Naive thymus-derived CD4-positive, alpha-beta T cell (primary cell): Measurements from ENCODE around the gene ZNF616. TPM values are rescaled to one million over a fixed set of nuclear protein-coding genes. Genes with fewer than 3 reads are reported as not detected.

Source experiments
- ATAC-seq: fragments of 150-1000 bp; cut with Tn5 transposase; 2 replicates; pipeline ENCODE4 v1.10.0; 2021; ENCODE audit warnings: mild to moderate bottlenecking, moderate library complexity
- CTCF ChIA-PET: fragments of 350-600 bp; sonication (Branson Sonifier 250); formaldehyde crosslinking; loops from one replicate; lab custom pipeline; 2021; ENCODE audit warnings: antibody characterized with exemption; lab: Charles Lee
- POLR2A ChIA-PET: fragments of 350-600 bp; sonication (Branson Sonifier 250); formaldehyde crosslinking; loops from one replicate; lab custom pipeline; 2021; ENCODE audit warnings: antibody characterized with exemption, inconsistent platforms; lab: Charles Lee
- DNase-seq, 9 donors: peaks; one replicate each; pipeline versions ENCODE4 v3.0.0 to v3.0.0-alpha.2; 2020 to 2022; ENCODE audit warnings: mixed read lengths in 1 of 9
- H3K27ac ChIP-seq: one replicate; pipeline ENCODE4 v1.7.0; 2013; ENCODE audit warnings: mild to moderate bottlenecking, low read depth, low read length, moderate library complexity
- H3K27me3 ChIP-seq, 2 donors: one replicate each; pipeline ENCODE4 v1.7.0; 2013; ENCODE audit warnings: low read length in 2 of 2, mild to moderate bottlenecking in 2 of 2, moderate library complexity in 2 of 2; ENCODE audit not compliant: control insufficient read depth in 2 of 2, insufficient read depth in 2 of 2
- H3K36me3 ChIP-seq, 3 experiments: 1 replicate in 2 of 3; 2 replicates in 1 of 3; pipeline ENCODE4 v1.7.0; 2013; ENCODE audit warnings: low read length in 3 of 3, mild to moderate bottlenecking in 3 of 3, moderate library complexity in 1 of 3; ENCODE audit not compliant: insufficient read depth in 3 of 3, control insufficient read depth in 2 of 3
- H3K4me1 ChIP-seq, 2 donors: one replicate each; pipeline ENCODE4 v1.7.0; 2013; ENCODE audit warnings: low read length in 2 of 2, mild to moderate bottlenecking in 2 of 2, moderate library complexity in 1 of 2; ENCODE audit not compliant: control insufficient read depth in 2 of 2, insufficient read depth in 2 of 2
- H3K4me3 ChIP-seq: 2 replicates; pipeline ENCODE4 v1.7.0; 2013; ENCODE audit warnings: mild to moderate bottlenecking, low read length
- H3K9me3 ChIP-seq, 3 experiments: 1 replicate in 2 of 3; 2 replicates in 1 of 3; pipeline ENCODE4 v1.7.0; 2013; ENCODE audit warnings: low read length in 3 of 3; ENCODE audit not compliant: control insufficient read depth in 2 of 3
- H3K27ac Mint-ChIP-seq, 9 donors: one replicate each; pipeline ENCODE4 v1.8.0; 2020 to 2022; ENCODE audit warnings: mixed read lengths in 9 of 9, mild to moderate bottlenecking in 8 of 9, moderate library complexity in 5 of 9, inconsistent platforms in 2 of 9
- H3K27me3 Mint-ChIP-seq, 5 donors: one replicate each; pipeline ENCODE4 v1.8.0; 2021 to 2022; ENCODE audit warnings: mixed read lengths in 5 of 5, mild to moderate bottlenecking in 1 of 5
- H3K36me3 Mint-ChIP-seq, 5 donors: one replicate each; pipeline ENCODE4 v1.8.0; 2020 to 2022; ENCODE audit warnings: mixed read lengths in 5 of 5, mild to moderate bottlenecking in 3 of 5, inconsistent platforms in 1 of 5
- H3K4me1 Mint-ChIP-seq, 7 donors: one replicate each; pipeline ENCODE4 v1.8.0; 2020 to 2022; ENCODE audit warnings: mixed read lengths in 7 of 7, mild to moderate bottlenecking in 3 of 7, inconsistent platforms in 1 of 7
- H3K4me3 Mint-ChIP-seq, 10 donors: one replicate each; pipeline ENCODE4 v1.8.0; 2020 to 2022; ENCODE audit warnings: mild to moderate bottlenecking in 10 of 10, mixed read lengths in 10 of 10, moderate library complexity in 6 of 10, inconsistent platforms in 2 of 10
- H3K9me3 Mint-ChIP-seq, 11 donors: one replicate each; pipeline ENCODE4 v1.8.0; 2020 to 2022; ENCODE audit warnings: mixed read lengths in 11 of 11, mild to moderate bottlenecking in 4 of 11, inconsistent platforms in 1 of 11, moderate library complexity in 1 of 11
- intact Hi-C, 2 donors: fragments of 100-400 bp; cut with micrococcal nuclease; formaldehyde crosslinking; loops; one replicate each; pipeline ENCODE4 v1.15.1; 2023
- polyA plus RNA-seq, 2 donors: library from polyadenylated mRNA; unstranded; fragments of 300-500 nt; fragmentation: Illumina TruSeq; gene quantifications; one replicate each; pipeline ENCODE4 v1.2.3, GENCODE V29; 2021
- total RNA-seq, 6 experiments: library from RNA in 5 of 6; stranded (reverse) in 5 of 6; gene quantifications; 1 replicate in 5 of 6; 2 replicates in 1 of 6; pipeline ENCODE4 v1.2.3 and lab custom pipeline; 2021 to 2026

Gene ZNF616
- total and polyA plus RNA-seq, 7 experiments from 2014 or later = 2.8 to 18.5 (median 6.5) TPM

- peaks cover 31 to 89% (median 63%) of the 10 kb centered on the region in 3 experiments for H3K9me3 ChIP-seq
- POLR2A ChIA-PET = no interaction called here
- H3K36me3 ChIP-seq = peaks cover 10 to 96% (median 48%) of the 10 kb centered on the region in 3 experiments
- CTCF ChIA-PET = no interaction called here
- H3K4me1 Mint-ChIP-seq = no peaks in the 10 kb centered on the region
- no peaks in the 10 kb centered on the region for H3K27me3 Mint-ChIP-seq
- no peak overlapping the region for H3K27ac ChIP-seq
- no peaks in the 10 kb centered on the region for H3K4me1 ChIP-seq
- H3K36me3 Mint-ChIP-seq = peaks cover 57 to 97% (median 92%) of the 10 kb centered on the region in 5 donors
- H3K27ac Mint-ChIP-seq = no peak overlapping the region
- H3K9me3 Mint-ChIP-seq = peaks cover 20 to 100% (median 81%) of the 10 kb centered on the region in 11 donors
- intact Hi-C loops = no loop called here
- H3K27me3 ChIP-seq = no peaks in the 10 kb centered on the region
- ATAC-seq (no peak), DNase-seq (no peak)
- peak overlapping the region in 1 of 10 donors; percentile 34 for H3K4me3 Mint-ChIP-seq
- no peak overlapping the region for H3K4me3 ChIP-seq
These were observed 19.5 kb downstream of the ZNF616 start for GRCh38 chr19:52120286-52120685.

DNA sequence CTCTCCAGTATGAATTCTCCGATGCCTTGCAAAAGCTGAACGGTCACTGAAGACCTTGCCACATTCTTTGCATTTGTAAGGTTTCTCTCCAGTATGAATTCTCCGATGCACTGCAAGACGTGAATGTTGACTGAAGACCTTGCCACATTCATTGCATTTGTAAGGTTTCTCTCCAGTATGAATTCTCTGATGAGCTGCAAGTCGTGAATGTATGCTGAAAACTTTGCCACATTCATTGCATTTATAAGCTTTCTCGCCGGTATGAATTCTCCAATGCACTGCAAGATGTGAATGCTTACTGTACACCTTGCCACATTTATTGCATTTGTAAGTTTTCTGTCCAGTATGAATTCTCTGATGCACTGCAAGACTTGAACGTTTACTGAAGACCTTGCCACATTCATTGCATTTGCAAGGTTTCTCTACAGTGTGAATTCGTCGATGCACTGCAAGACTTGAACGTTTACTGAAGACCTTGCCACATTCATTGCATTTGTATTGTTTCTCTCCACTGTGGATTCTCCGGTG is 24.1 kb downstream of the ZNF616 start:
- Histone ChIP-seq H3K9me3 (peaks cover 48 to 96% (median 88%) of the 10 kb centered on the region in 3 experiments), H3K36me3 (peaks cover 10 to 60% (median 29%) of the 10 kb centered on the region in 3 experiments), H3K4me3 (peak overlapping the region; percentile 5), H3K27ac (no peak overlapping the region), H3K4me1 (no peaks in the 10 kb centered on the region), H3K27me3 (no peaks in the 10 kb centered on the region)
- no peak for ATAC-seq
- Mint-ChIP-seq H3K27ac (no peak overlapping the region), H3K4me3 (no peak overlapping the region), H3K27me3 (no peaks in the 10 kb centered on the region), H3K36me3 (peaks cover 54 to 79% (median 67%) of the 10 kb centered on the region in 5 donors), H3K9me3 (peaks cover 28 to 100% (median 80%) of the 10 kb centered on the region in 11 donors), H3K4me1 (no peaks in the 10 kb centered on the region)
- intact Hi-C loops = no loop called here
- ChIA-PET CTCF (no interaction called here), POLR2A (no interaction called here)
- DNase-seq = no peak

DNA sequence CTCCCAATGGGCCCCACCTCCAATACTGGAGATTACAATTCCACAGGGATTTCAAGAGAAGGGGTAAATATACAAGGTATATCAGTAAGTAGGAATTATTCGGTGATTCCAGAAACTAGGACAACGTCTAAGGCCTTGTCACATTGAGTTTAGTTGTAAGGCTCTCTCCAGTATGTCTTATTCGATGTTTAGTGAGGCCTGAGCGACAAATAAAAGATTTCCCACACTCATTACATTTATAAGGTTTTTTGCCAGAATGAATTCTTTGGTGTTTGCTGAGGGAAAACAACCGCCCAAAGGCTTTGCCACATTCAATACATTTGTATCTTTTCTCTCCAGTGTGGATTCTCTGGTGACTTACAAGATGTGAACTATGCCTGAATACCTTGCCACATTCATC is 25.0 kb downstream of the ZNF616 start:
- POLR2A ChIA-PET = no interaction called here
- H3K36me3 Mint-ChIP-seq = peaks cover 47 to 73% (median 61%) of the 10 kb centered on the region in 5 donors
- intact Hi-C loops = no loop called here
- peaks cover 41 to 96% (median 80%) of the 10 kb centered on the region in 3 experiments for H3K9me3 ChIP-seq
- ATAC-seq = no peak
- H3K27me3 ChIP-seq = no peaks in the 10 kb centered on the region
- no peak for DNase-seq
- H3K4me1 ChIP-seq = no peaks in the 10 kb centered on the region
- CTCF ChIA-PET = no interaction called here
- peaks cover 22 to 100% (median 78%) of the 10 kb centered on the region in 11 donors for H3K9me3 Mint-ChIP-seq
- H3K27me3 Mint-ChIP-seq = no peaks in the 10 kb centered on the region
- no peak overlapping the region for H3K27ac Mint-ChIP-seq
- no peak overlapping the region for H3K4me3 Mint-ChIP-seq
- peak overlapping the region; percentile 5 for H3K4me3 ChIP-seq
- no peak overlapping the region for H3K27ac ChIP-seq
- peaks cover 10 to 51% (median 23%) of the 10 kb centered on the region in 3 experiments for H3K36me3 ChIP-seq
- H3K4me1 Mint-ChIP-seq = no peaks in the 10 kb centered on the region

DNA sequence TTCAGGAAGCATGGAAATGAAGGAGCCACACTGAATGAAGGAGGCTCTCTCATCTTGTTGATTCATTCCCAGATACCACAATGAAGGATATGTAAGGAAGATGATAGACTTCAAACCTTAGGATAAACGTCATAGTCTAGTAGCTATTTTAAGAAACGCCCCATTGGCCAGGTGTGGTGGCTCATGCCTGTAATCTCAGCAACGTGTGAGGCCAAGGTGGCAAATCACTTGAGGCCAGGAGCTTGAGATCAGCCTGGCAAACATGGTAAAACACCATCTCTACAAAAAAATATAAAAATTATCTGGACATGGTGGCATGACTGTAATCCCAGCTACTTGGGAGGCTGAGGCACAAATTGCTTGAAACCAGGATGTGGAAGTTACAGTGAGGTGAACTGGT is 27.1 kb downstream of the ZNF616 start:
- peaks cover 34 to 96% (median 68%) of the 10 kb centered on the region in 3 experiments for H3K9me3 ChIP-seq
- peaks cover 33 to 55% (median 40%) of the 10 kb centered on the region in 5 donors for H3K36me3 Mint-ChIP-seq
- no peaks in the 10 kb centered on the region for H3K27me3 ChIP-seq
- ChIA-PET CTCF (no interaction called here), POLR2A (no interaction called here)
- peaks cover 17 to 99% (median 71%) of the 10 kb centered on the region in 11 donors for H3K9me3 Mint-ChIP-seq
- DNase-seq = no peak
- H3K4me1 Mint-ChIP-seq = no peaks in the 10 kb centered on the region
- no peak overlapping the region for H3K27ac ChIP-seq
- H3K4me1 ChIP-seq = no peaks in the 10 kb centered on the region
- intact Hi-C loops = no loop called here
- no peak overlapping the region for H3K4me3 ChIP-seq
- no peak overlapping the region for H3K27ac Mint-ChIP-seq
- H3K36me3 ChIP-seq = peaks cover 10 to 30% (median 10%) of the 10 kb centered on the region in 3 experiments
- H3K27me3 Mint-ChIP-seq = no peaks in the 10 kb centered on the region
- peak overlapping the region in 1 of 10 donors; percentile 34 for H3K4me3 Mint-ChIP-seq
- ATAC-seq = no peak

DNA sequence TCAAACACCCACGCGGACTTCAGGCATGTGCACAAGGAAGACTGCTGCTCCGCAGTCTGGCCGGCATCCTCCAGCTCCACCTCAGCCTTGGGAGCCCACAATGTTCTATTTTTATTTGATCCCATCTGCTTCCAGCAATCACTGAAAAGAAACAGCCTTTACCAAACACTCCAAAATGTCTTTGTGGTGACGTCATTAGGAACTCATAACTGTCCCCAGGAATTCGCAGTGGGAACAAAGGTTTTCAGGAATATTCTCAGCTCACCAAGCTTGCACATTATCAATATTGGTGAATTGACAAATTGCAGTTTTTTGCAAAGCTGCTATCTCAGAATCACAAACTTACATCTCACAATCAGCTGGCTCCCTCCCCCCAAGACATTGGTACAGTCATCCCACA is 29.0 kb downstream of the ZNF616 start:
- CTCF ChIA-PET = no interaction called here
- H3K4me3 Mint-ChIP-seq = no peak overlapping the region

DNA sequence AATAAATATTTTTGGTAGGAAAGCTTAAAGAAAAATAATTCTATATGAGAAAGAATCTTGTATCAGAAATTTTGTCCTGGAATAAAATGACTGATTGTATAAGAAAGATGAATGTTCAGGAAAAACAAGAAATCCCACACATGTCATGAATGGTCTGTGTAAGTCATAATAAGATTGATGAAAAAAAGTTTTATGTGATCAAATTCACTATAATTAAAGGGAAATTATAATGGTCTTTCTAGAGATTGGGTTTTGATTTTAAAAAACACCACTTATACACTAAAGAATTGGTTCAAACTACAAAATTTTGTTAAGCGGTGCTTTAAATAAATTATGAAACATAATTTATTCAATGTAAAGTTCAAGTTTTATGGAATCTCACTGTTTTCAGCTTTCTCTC is 37.0 kb downstream of the ZNF616 start:
- H3K27ac ChIP-seq = no peak overlapping the region
- H3K9me3 ChIP-seq = peaks cover 0 to 47% (median 6%) of the 10 kb centered on the region in 3 experiments
- Mint-ChIP-seq H3K9me3 (peaks cover 7 to 89% (median 40%) of the 10 kb centered on the region in 11 donors), H3K36me3 (peaks cover 0 to 20% (median 4%) of the 10 kb centered on the region in 5 donors), H3K4me3 (no peak overlapping the region), H3K27ac (no peak overlapping the region), H3K27me3 (no peaks in the 10 kb centered on the region), H3K4me1 (no peaks in the 10 kb centered on the region)
- intact Hi-C loops = no loop called here
- H3K4me3 ChIP-seq = no peak overlapping the region
- ChIA-PET POLR2A (no interaction called here), CTCF (no interaction called here)
- ATAC-seq (no peak), DNase-seq (no peak)
- H3K36me3 ChIP-seq = no peaks in the 10 kb centered on the region
- H3K4me1 ChIP-seq = no peaks in the 10 kb centered on the region
- H3K27me3 ChIP-seq = no peaks in the 10 kb centered on the region

More for the DNA sequence above, 29.0 kb downstream of the ZNF616 start:
- H3K27ac Mint-ChIP-seq = no peak overlapping the region
- Histone ChIP-seq H3K4me3 (no peak overlapping the region), H3K9me3 (peaks cover 24 to 94% (median 55%) of the 10 kb centered on the region in 3 experiments), H3K36me3 (peaks cover 0 to 14% (median 0%) of the 10 kb centered on the region in 3 experiments), H3K27me3 (no peaks in the 10 kb centered on the region), H3K4me1 (no peaks in the 10 kb centered on the region), H3K27ac (no peak overlapping the region)
- H3K27me3 Mint-ChIP-seq = no peaks in the 10 kb centered on the region
- H3K9me3 Mint-ChIP-seq = peaks cover 18 to 96% (median 70%) of the 10 kb centered on the region in 11 donors
- POLR2A ChIA-PET = interaction anchor here (0.6 to 1.9 kb wide), 2 partner anchors 13 to 390 kb away, joined by 3 to 5 read pairs; no protein-coding TSS in a partner anchor
- H3K4me1 Mint-ChIP-seq = no peaks in the 10 kb centered on the region
- DNase-seq (no peak), ATAC-seq (no peak)
- H3K36me3 Mint-ChIP-seq = peaks cover 23 to 46% (median 26%) of the 10 kb centered on the region in 5 donors
- intact Hi-C loops = no loop called here
